ENCODE results near the gene GPR143. TPM values are rescaled to one million over a fixed set of nuclear protein-coding genes. Genes with fewer than 3 reads are reported as not detected.

The GPR143 gene
- total RNA-seq, 6 experiments from 2014 or later: 0.26 to 1.1 (median 0.43) TPM; not detected in 1

DNA sequence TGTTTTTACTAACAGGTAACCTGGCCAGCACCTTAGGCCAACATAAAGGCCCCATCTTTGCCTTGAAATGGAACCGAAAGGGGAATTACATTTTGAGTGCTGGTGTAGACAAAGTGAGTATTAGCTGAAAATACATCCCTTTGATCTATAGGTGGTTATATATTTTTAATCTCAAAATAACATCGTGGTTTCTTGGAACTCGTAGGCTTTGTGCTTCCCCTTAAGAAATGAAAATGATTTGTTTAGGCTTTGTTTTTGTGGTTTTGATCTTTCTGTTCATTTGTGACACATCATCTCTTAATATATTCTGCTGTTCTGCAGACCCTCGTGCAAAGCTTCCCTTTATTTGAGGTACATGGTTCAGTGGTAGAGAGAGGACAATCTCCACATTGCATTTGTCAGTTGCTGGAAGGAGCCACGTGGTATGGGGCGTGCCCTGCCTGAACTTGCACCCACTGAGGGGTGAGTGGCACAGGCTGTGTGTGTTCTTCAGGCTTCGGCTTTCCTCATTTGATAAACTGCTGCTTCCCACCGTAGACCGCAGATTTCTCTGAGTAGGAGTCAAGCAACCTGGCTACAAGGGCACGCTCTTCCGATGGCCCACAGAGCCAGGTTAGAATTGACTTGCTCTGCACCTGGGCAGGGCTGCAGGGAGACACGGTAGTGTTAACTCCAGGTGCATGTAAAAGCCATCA lies 72.2 kb downstream of the GPR143 start:
- intact Hi-C loops (cut with DNase I): no loop called here

DNA sequence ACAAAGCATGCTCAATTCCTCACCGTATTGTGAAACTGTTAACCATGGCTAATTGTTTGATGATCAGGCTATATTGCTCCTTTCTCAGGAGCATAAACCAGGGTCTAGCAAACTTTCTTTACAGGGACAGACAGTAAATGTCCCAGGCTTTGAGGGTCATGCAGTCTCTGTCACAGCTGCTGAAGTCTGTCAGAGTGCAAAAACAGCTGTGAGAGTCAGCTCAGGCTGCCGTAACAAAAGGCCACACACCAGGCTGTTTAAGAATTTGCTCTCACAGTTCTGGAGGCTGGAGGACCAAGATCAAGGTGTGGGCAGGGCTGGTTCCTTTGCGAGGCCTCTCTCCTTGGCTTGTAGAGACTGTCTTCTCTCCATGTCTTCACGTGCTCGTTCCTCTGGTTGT lies 75.6 kb downstream of the GPR143 start:
- 100% methylated on average over 1 of the region's 5 CpGs for WGBS (ENCODE audit: insufficient coverage, low coverage, low lambda C conversion rate, missing lambda C conversion rate)
- Histone ChIP-seq H3K27ac (no peak overlapping the region), H3K9me3 (no peaks in the 10 kb centered on the region), H3K4me3 (no peak overlapping the region), H3K27me3 (no peaks in the 10 kb centered on the region), H3K36me3 (peaks cover 0 to 10% (median under 1%) of the 10 kb centered on the region in 4 donors), H3K4me1 (no peaks in the 10 kb centered on the region)
- no peak for ATAC-seq
- intact Hi-C loops (cut with DNase I): no loop called here
- no peak for DNase-seq
- TF ChIP-seq POLR2A (IDR thresholded peaks at IDR 0.05): no peak
- TF ChIP-seq, protein P1, sequence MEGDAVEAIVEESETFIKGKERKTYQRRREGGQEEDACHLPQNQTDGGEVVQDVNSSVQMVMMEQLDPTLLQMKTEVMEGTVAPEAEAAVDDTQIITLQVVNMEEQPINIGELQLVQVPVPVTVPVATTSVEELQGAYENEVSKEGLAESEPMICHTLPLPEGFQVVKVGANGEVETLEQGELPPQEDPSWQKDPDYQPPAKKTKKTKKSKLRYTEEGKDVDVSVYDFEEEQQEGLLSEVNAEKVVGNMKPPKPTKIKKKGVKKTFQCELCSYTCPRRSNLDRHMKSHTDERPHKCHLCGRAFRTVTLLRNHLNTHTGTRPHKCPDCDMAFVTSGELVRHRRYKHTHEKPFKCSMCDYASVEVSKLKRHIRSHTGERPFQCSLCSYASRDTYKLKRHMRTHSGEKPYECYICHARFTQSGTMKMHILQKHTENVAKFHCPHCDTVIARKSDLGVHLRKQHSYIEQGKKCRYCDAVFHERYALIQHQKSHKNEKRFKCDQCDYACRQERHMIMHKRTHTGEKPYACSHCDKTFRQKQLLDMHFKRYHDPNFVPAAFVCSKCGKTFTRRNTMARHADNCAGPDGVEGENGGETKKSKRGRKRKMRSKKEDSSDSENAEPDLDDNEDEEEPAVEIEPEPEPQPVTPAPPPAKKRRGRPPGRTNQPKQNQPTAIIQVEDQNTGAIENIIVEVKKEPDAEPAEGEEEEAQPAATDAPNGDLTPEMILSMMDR (IDR thresholded peaks at IDR 0.05): no peak

More for the DNA sequence above, 72.2 kb downstream of the GPR143 start:
- no peaks in the 10 kb centered on the region for H3K4me1 ChIP-seq
- H3K27me3 ChIP-seq: no peaks in the 10 kb centered on the region
- H3K9me3 ChIP-seq: no peaks in the 10 kb centered on the region
- peaks cover 0 to 10% (median 3%) of the 10 kb centered on the region in 4 donors for H3K36me3 ChIP-seq
- H3K4me3 ChIP-seq: no peak overlapping the region
- DNase-seq (no peak), ATAC-seq (no peak)
- 73% methylated on average over 5 of the region's 12 CpGs for WGBS (ENCODE audit: insufficient coverage, low coverage, low lambda C conversion rate, missing lambda C conversion rate)
- no peak overlapping the region for H3K27ac ChIP-seq
- TF ChIP-seq POLR2A (IDR thresholded peaks at IDR 0.05): no peak
- TF ChIP-seq, protein P1 (IDR thresholded peaks at IDR 0.05): no peak

DNA sequence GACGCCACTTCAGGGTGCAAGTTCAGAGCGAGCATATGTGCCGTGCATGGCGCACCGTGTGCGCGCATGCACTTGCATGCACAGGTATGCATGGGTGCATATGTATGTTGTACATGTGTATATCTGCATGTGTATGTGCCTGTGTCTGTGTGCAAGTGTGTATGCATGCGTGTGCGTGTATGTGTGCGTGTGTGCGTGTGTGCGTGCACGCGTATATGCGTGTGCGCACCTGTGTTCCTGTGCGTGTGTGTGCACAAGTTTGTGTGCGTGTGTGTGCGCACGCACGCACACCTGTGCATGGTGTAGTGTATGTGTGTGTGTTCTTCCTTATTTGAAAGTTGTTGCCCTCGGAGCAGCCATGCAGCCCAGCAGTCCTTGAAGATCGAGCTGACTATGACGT lies 76.8 kb downstream of the GPR143 start:
- H3K4me3 ChIP-seq: no peak overlapping the region
- 91% methylated on average over 5 of the region's 24 CpGs for WGBS (ENCODE audit: insufficient coverage, low coverage, low lambda C conversion rate, missing lambda C conversion rate)
- no peaks in the 10 kb centered on the region for H3K27me3 ChIP-seq
- TF ChIP-seq, protein P1 (IDR thresholded peaks at IDR 0.05): no peak
- no peak for TF ChIP-seq POLR2A (IDR thresholded peaks at IDR 0.05)
- no peaks in the 10 kb centered on the region for H3K4me1 ChIP-seq
- DNase-seq (no peak), ATAC-seq (no peak)
- H3K36me3 ChIP-seq: peaks cover 0 to 9% (median 0%) of the 10 kb centered on the region in 4 donors
- intact Hi-C loops (cut with DNase I): no loop called here
- H3K27ac ChIP-seq: no peak overlapping the region
- H3K9me3 ChIP-seq: no peaks in the 10 kb centered on the region

DNA sequence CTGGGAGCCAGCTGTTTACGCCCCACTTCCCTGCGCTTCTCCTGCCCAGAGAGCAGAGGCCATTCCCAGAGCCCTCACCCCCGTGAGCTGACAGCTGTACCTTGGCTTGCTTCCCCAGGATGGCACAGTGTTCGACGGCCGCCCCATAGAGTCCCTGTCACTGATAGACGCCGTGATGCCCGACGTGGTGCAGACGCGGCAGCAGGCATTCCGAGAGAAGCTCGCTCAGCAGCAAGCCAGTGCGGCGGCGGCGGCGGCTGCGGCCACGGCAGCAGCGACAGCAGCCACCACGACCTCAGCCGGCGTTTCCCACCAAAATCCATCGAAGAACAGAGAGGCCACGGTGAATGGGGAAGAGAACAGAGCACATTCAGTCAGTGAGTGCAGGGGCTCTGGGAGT lies 77.7 kb downstream of the GPR143 start:
- WGBS (ENCODE audit: insufficient coverage, low coverage, low lambda C conversion rate, missing lambda C conversion rate): 94% methylated on average over 22 of the region's 27 CpGs
- no peak overlapping the region for H3K4me3 ChIP-seq
- ATAC-seq (no peak), DNase-seq (no peak)
- intact Hi-C loops (cut with DNase I): no loop called here
- no peak overlapping the region for H3K27ac ChIP-seq
- H3K36me3 ChIP-seq: no peaks in the 10 kb centered on the region
- H3K27me3 ChIP-seq: no peaks in the 10 kb centered on the region
- H3K4me1 ChIP-seq: no peaks in the 10 kb centered on the region
- no peaks in the 10 kb centered on the region for H3K9me3 ChIP-seq
- TF ChIP-seq, protein P1 (IDR thresholded peaks at IDR 0.05): no peak
- TF ChIP-seq POLR2A (IDR thresholded peaks at IDR 0.05): no peak

Measured in right lobe of liver (tissue), 6 donors.